Upper lobe of right lung (tissue), 1 donor: ENCODE data around the gene PAPPA2. TPM values are rescaled to one million over a fixed set of nuclear protein-coding genes. Genes with fewer than 3 reads are reported as not detected.

Experiments used
- ATAC-seq: fragments of 200-7000 bp; cut with Tn5 transposase; one replicate; pipeline ENCODE4 v1.9.1; 2020; ENCODE audit warnings: mild to moderate bottlenecking, moderate library complexity
- DNase-seq: peaks from one replicate; pipeline ENCODE4 v3.0.0-alpha.2; 2020
- H3K27ac ChIP-seq: fragments of 200-600 bp; one replicate; pipeline ENCODE4 v1.8.0; 2022
- H3K27me3 ChIP-seq: fragments of 200-600 bp; one replicate; pipeline ENCODE4 v1.8.0; 2022; ENCODE audit warnings: mild to moderate bottlenecking
- H3K36me3 ChIP-seq: fragments of 200-600 bp; one replicate; pipeline ENCODE4 v1.8.0; 2022
- H3K4me1 ChIP-seq: fragments of 200-600 bp; one replicate; pipeline ENCODE4 v1.8.0; 2022
- H3K4me3 ChIP-seq: fragments of 200-600 bp; one replicate; pipeline ENCODE4 v1.8.0; 2022; ENCODE audit warnings: mild to moderate bottlenecking
- H3K9me3 ChIP-seq: fragments of 200-600 bp; one replicate; pipeline ENCODE4 v1.8.0; 2022
- CTCF ChIP-seq: fragments of 200-600 bp; IDR thresholded peaks from one replicate; pipeline ENCODE4 v1.8.0; 2022; ENCODE audit warnings: antibody characterized with exemption
- intact Hi-C: fragments of 100-400 bp; cut with DNase I; formaldehyde crosslinking; loops from one replicate; pipeline ENCODE4 v1.11.0; 2022
- total RNA-seq: library from RNA; stranded (reverse); fragmentation: NEBNext Ultra II Directional; extraction: Animal tissue kit (Norgen Biotek cat#: 25700); gene quantifications from one replicate; pipeline ENCODE4 v1.2.1, GENCODE V29; 2021
- donor health status: DM: no; HTN: yes; CAD: no; lungs with severe emphysema.

Gene PAPPA2
- total RNA-seq, 1 donor from 2014 or later, result 0.17 TPM

GRCh38 chr1:176843352-176844297 is 380.6 kb downstream of the PAPPA2 start:
- ATAC-seq, result peak; percentile 68
- H3K4me3 ChIP-seq, result no peak overlapping the region
- no peaks in the 10 kb centered on the region for H3K4me1 ChIP-seq
- peak; percentile 51 for TF ChIP-seq CTCF
- no peaks in the 10 kb centered on the region for H3K36me3 ChIP-seq
- no peaks in the 10 kb centered on the region for H3K9me3 ChIP-seq
- H3K27me3 ChIP-seq, result no peaks in the 10 kb centered on the region
- no peak overlapping the region for H3K27ac ChIP-seq
- intact Hi-C loops, result loop anchor here (10.0 kb wide), 1 partner anchor 289 kb away; no protein-coding TSS in a partner anchor
- no peak for DNase-seq

- ATAC-seq, result no peak
- DNase-seq, result no peak
- TF ChIP-seq CTCF, result no peak
- no peaks in the 10 kb centered on the region for H3K9me3 ChIP-seq
- no peak overlapping the region for H3K27ac ChIP-seq
- H3K4me3 ChIP-seq, result no peak overlapping the region
- intact Hi-C loops, result loop anchor here (10.0 kb wide), 1 partner anchor 292 kb away; no protein-coding TSS in a partner anchor
- H3K4me1 ChIP-seq, result no peaks in the 10 kb centered on the region
- H3K27me3 ChIP-seq, result no peaks in the 10 kb centered on the region
- no peaks in the 10 kb centered on the region for H3K36me3 ChIP-seq
These were observed 384.1 kb downstream of the PAPPA2 start for GRCh38 chr1:176847052-176847451.

GRCh38 chr1:176849281-176849680 is 386.3 kb downstream of the PAPPA2 start:
- Histone ChIP-seq H3K4me1 (no peaks in the 10 kb centered on the region), H3K27me3 (no peaks in the 10 kb centered on the region), H3K4me3 (no peak overlapping the region), H3K9me3 (no peaks in the 10 kb centered on the region), H3K36me3 (no peaks in the 10 kb centered on the region), H3K27ac (no peak overlapping the region)
- ATAC-seq, result no peak
- no peak for TF ChIP-seq CTCF
- intact Hi-C loops, result loop anchor here (10.0 kb wide), 1 partner anchor 294 kb away; no protein-coding TSS in a partner anchor
- DNase-seq, result no peak

GRCh38 chr1:176850871-176851270 is 387.9 kb downstream of the PAPPA2 start:
- no peaks in the 10 kb centered on the region for H3K27me3 ChIP-seq
- DNase-seq (no peak), ATAC-seq (no peak)
- H3K27ac ChIP-seq, result no peak overlapping the region
- no peaks in the 10 kb centered on the region for H3K9me3 ChIP-seq
- intact Hi-C loops, result no loop called here
- no peaks in the 10 kb centered on the region for H3K4me1 ChIP-seq
- no peak overlapping the region for H3K4me3 ChIP-seq
- no peaks in the 10 kb centered on the region for H3K36me3 ChIP-seq
- TF ChIP-seq CTCF, result no peak

- no peak for TF ChIP-seq CTCF
- no peak for ATAC-seq
- intact Hi-C loops, result no loop called here
These were observed 389.1 kb downstream of the PAPPA2 start for GRCh38 chr1:176852124-176852523.

More at GRCh38 chr1:176852124-176852523, 389.1 kb downstream of the PAPPA2 start:
- no peak for DNase-seq
- Histone ChIP-seq H3K27me3 (no peaks in the 10 kb centered on the region), H3K36me3 (no peaks in the 10 kb centered on the region), H3K4me1 (no peaks in the 10 kb centered on the region), H3K27ac (no peak overlapping the region), H3K4me3 (no peak overlapping the region), H3K9me3 (no peaks in the 10 kb centered on the region)
